Endodermal cell (in vitro differentiated cells): ENCODE results near the gene IGFL3. TPM values are rescaled to one million over a fixed set of nuclear protein-coding genes. Genes with fewer than 3 reads are reported as not detected.

ENCODE experiments used
- DNase-seq: peaks from one replicate; pipeline ENCODE4 v3.0.0-alpha.2; 2017
- H3K27ac ChIP-seq: 2 replicates; pipeline ENCODE4 v1.5.1; 2013; ENCODE audit warnings: mild to moderate bottlenecking, low read depth, low read length, moderate library complexity
- H3K27me3 ChIP-seq: 2 replicates; pipeline ENCODE4 v1.6.1; 2013; ENCODE audit warnings: mild to moderate bottlenecking, low read length, moderate library complexity; ENCODE audit not compliant: insufficient read depth, control insufficient read depth, poor library complexity, severe bottlenecking
- H3K36me3 ChIP-seq: 2 replicates; pipeline ENCODE4 v1.7.0; 2013; ENCODE audit warnings: mild to moderate bottlenecking, low read length, moderate library complexity; ENCODE audit not compliant: control insufficient read depth, insufficient read depth
- H3K4me1 ChIP-seq: one replicate; pipeline ENCODE4 v1.7.0; 2013; ENCODE audit warnings: low read length; ENCODE audit not compliant: control insufficient read depth, insufficient read depth
- H3K4me3 ChIP-seq: 2 replicates; pipeline ENCODE4 v1.5.1; 2013; ENCODE audit warnings: mild to moderate bottlenecking, low read length, moderate library complexity
- H3K9ac ChIP-seq: 2 replicates; pipeline ENCODE4 v1.6.1; 2013; ENCODE audit warnings: mild to moderate bottlenecking, low read length, moderate library complexity; ENCODE audit not compliant: poor library complexity, severe bottlenecking; ENCODE audit errors: extremely low read depth
- H3K9me3 ChIP-seq: 2 replicates; pipeline ENCODE4 v1.6.1; 2013; ENCODE audit warnings: mild to moderate bottlenecking, low read length, moderate library complexity; ENCODE audit not compliant: control insufficient read depth
- H3K27ac Mint-ChIP-seq: 2 replicates; pipeline ENCODE4 v1.8.0; 2020; ENCODE audit warnings: mixed read lengths
- H3K27me3 Mint-ChIP-seq: 2 replicates; pipeline ENCODE4 v1.8.0; 2021; ENCODE audit warnings: mild to moderate bottlenecking, mixed read lengths; ENCODE audit not compliant: insufficient read depth
- H3K36me3 Mint-ChIP-seq: 2 replicates; pipeline ENCODE4 v1.8.0; 2020; ENCODE audit warnings: low read depth, mixed read lengths
- H3K4me1 Mint-ChIP-seq: 2 replicates; pipeline ENCODE4 v1.8.0; 2020; ENCODE audit warnings: mixed read lengths
- H3K4me3 Mint-ChIP-seq: 2 replicates; pipeline ENCODE4 v1.8.0; 2020; ENCODE audit warnings: mild to moderate bottlenecking, moderate library complexity, mixed read lengths
- H3K9me3 Mint-ChIP-seq: 2 replicates; pipeline ENCODE4 v1.8.0; 2020; ENCODE audit warnings: mild to moderate bottlenecking, mixed read lengths
- WGBS, 2 experiments: methylation state at CpG; one replicate each; pipeline versions ENCODE4 v1.1.5 to v1.1.7; 2013; ENCODE audit warnings: missing lambda C conversion rate in 2 of 2, mixed read lengths in 1 of 2; ENCODE audit not compliant: insufficient coverage in 1 of 2, insufficient read length in 1 of 2; 5-methylcytosine and 5-hydroxymethylcytosine counted together
- total RNA-seq, 2 donors: library from RNA; stranded (reverse); fragmentation: NEBNext Ultra II Directional in 1 of 2; extraction: Animal tissue kit (Norgen Biotek cat#: 25700) in 1 of 2; gene quantifications; 2 replicates in 1 of 2; 3 replicates in 1 of 2; pipeline ENCODE4 v1.2.1, GENCODE V29; 2021
- TF ChIP-seq, protein P1 (sequence below): fragments of 200-600 bp; sonication (generic); conservative IDR thresholded peaks from 2 replicates; pipeline ENCODE4 v1.5.0; 2021; ENCODE audit warnings: antibody characterized with exemption, mild to moderate bottlenecking

IGFL3 gene
- total RNA-seq, 2 donors from 2014 or later, result 0.88 to 2.1 TPM

DNA sequence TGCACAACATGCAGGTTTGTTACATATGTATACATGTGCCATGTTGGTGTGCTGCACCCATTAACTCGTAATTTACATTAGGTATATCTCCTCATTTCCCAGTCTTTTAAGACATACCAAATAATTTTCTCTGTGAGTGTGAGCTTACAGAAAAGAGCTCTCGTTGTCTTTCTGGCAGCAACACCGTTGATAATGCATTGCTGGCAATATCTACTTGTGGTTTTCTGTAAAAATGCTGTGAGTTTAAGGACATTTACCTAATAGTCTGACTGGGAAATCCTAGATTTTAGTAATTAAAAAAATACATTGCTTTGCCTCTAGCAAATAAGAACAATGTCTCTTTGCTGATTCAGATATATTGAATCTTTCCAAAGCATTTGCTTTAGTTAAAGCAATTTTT lies 8.4 kb downstream of the IGFL3 start:
- 88 to 100% methylated on average over 3 of the region's 3 CpGs for WGBS, 2 experiments
- Mint-ChIP-seq H3K27ac (no peak overlapping the region), H3K9me3 (peaks cover 11% of the 10 kb centered on the region), H3K36me3 (no peaks in the 10 kb centered on the region), H3K27me3 (peaks cover 29% of the 10 kb centered on the region), H3K4me1 (no peaks in the 10 kb centered on the region), H3K4me3 (no peak overlapping the region)
- Histone ChIP-seq H3K27me3 (peaks cover 9% of the 10 kb centered on the region), H3K4me1 (no peaks in the 10 kb centered on the region), H3K9me3 (peaks cover 9% of the 10 kb centered on the region), H3K4me3 (no peak overlapping the region), H3K27ac (no peak overlapping the region), H3K36me3 (no peaks in the 10 kb centered on the region), H3K9ac (no peak overlapping the region)
- DNase-seq, result no peak
- TF ChIP-seq, protein P1, sequence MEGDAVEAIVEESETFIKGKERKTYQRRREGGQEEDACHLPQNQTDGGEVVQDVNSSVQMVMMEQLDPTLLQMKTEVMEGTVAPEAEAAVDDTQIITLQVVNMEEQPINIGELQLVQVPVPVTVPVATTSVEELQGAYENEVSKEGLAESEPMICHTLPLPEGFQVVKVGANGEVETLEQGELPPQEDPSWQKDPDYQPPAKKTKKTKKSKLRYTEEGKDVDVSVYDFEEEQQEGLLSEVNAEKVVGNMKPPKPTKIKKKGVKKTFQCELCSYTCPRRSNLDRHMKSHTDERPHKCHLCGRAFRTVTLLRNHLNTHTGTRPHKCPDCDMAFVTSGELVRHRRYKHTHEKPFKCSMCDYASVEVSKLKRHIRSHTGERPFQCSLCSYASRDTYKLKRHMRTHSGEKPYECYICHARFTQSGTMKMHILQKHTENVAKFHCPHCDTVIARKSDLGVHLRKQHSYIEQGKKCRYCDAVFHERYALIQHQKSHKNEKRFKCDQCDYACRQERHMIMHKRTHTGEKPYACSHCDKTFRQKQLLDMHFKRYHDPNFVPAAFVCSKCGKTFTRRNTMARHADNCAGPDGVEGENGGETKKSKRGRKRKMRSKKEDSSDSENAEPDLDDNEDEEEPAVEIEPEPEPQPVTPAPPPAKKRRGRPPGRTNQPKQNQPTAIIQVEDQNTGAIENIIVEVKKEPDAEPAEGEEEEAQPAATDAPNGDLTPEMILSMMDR, result no peak

DNA sequence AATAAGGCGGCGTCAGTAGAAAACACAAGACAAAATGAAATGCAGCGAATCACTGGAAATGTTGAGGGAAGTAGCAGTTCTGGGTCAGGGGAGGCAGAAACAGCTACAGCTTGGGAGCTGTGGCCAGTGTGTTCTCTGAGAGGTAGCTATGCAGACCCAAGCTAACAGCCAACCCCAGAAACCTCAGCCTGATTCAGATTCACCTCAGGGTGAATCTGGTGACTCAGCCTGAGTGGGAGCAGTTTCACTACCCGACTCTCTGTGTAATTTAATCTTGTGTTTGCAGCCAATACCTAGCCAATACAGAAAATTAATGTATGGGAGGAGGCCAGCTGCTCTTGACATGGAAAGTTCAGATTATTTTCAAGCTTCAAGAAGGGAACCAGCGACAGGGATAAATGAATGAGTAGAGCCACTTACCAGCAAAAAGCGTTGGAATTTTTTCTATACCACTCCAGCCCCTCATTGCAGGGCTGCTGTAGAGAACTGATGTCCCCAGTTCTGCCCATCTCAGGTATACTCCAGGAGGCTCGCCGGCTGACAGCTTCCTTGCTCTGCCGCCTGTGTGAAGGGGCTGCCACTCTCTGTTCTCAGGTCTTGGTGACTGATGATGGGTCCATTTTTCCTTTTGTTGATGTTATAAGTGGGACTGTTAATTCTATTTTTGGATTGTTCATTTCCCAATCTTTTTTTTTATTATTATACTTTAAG lies 8.9 kb downstream of the IGFL3 start:
- Histone ChIP-seq H3K9ac (no peak overlapping the region), H3K27me3 (peaks cover 9% of the 10 kb centered on the region), H3K4me3 (no peak overlapping the region), H3K36me3 (no peaks in the 10 kb centered on the region), H3K4me1 (no peaks in the 10 kb centered on the region), H3K9me3 (peaks cover 8% of the 10 kb centered on the region), H3K27ac (no peak overlapping the region)
- DNase-seq, result no peak
- Mint-ChIP-seq H3K36me3 (no peaks in the 10 kb centered on the region), H3K4me3 (no peak overlapping the region), H3K27me3 (peaks cover 26% of the 10 kb centered on the region), H3K27ac (no peak overlapping the region), H3K9me3 (peaks cover 11% of the 10 kb centered on the region), H3K4me1 (no peaks in the 10 kb centered on the region)
- 84 to 87% methylated on average over 5 to 9 of the region's 9 CpGs for WGBS, 2 experiments
- TF ChIP-seq, protein P1, result no peak

DNA sequence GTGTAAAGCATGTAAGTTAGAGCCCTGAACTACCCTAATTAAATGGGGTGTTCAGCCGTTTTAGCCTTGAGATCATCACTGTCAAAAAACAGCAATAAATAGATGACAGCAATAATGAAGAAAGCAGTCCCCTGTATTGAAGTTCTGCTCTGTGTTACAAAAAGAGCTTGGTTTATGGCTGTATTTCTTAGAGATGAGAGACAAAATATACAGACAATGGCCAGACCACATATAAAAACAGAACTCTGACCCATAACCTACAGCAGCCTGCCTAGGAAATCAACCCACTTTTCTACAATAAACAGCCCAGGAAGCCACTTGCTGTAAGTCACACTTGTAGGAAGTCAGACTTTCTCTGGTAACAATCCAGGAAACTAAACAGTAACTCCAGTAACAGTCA lies 10.8 kb downstream of the IGFL3 start:
- Mint-ChIP-seq H3K36me3 (no peaks in the 10 kb centered on the region), H3K27ac (no peak overlapping the region), H3K4me3 (no peak overlapping the region), H3K27me3 (peaks cover 23% of the 10 kb centered on the region), H3K9me3 (peaks cover 3% of the 10 kb centered on the region), H3K4me1 (no peaks in the 10 kb centered on the region)
- Histone ChIP-seq H3K9me3 (peaks cover 8% of the 10 kb centered on the region), H3K27ac (no peak overlapping the region), H3K4me1 (no peaks in the 10 kb centered on the region), H3K4me3 (no peak overlapping the region), H3K9ac (no peak overlapping the region), H3K36me3 (no peaks in the 10 kb centered on the region), H3K27me3 (peaks cover 9% of the 10 kb centered on the region)
- no peak for DNase-seq
- 87 to 100% methylated on average over 1 of the region's 1 CpG for WGBS, 2 experiments
- TF ChIP-seq, protein P1, result no peak
